Activated CD8-positive, alpha-beta memory T cell treated with anti-CD3 and anti-CD28 coated beads for 1 hour (primary cell): ENCODE data around the gene ERO1B.
"Not testable (repeated sequence)": the region's sequence is repeated elsewhere in the genome, so short reads cannot be mapped to it uniquely, and the experiment has no call there.

Source experiments
- DNase-seq, 2 donors: peaks; one replicate each; pipeline ENCODE4 v3.0.0-alpha.2; 2020; ENCODE audit warnings: low read depth in 1 of 2; ENCODE audit errors: extremely low read depth in 1 of 2

ERO1B gene

DNA sequence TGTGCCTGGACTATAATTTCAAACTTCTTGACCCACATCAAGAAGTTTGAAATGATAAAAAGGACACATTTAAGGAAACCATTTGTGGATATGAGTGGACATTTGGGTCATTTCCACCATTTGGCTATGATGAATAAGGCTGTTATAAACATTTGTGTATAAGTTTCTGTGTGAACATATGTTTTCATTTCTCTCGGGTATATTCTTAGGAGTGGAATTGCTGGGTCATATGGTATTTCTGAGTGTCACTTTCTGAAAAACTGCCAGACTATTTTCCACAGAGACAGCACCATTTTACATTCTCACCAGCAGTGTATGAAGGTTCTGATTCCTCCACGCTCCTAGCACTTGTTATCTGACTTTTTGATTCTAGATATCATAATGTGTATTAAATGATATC, 88.6 kb downstream of the ERO1B start:
- DNase-seq = no peak

DNA sequence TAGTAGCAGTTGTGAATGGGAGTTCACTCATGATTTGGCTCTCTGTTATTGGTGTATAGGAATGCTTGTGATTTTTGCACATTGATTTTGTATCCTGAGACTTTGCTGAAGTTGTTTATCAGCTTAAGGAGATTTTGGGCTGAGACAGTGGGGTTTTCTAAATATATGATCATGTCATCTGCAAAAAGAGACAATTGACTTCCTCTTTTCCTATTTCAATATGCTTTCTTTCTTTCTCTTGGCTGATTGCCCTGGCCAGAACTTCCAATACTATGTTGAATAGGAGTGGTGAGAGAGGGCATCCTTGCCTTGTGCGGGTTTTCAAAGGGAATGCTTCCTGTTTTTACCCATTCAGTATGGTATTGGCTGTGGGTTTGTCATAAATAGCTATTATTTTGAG, 93.7 kb downstream of the ERO1B start:
- not testable (repeated sequence) for DNase-seq

DNA sequence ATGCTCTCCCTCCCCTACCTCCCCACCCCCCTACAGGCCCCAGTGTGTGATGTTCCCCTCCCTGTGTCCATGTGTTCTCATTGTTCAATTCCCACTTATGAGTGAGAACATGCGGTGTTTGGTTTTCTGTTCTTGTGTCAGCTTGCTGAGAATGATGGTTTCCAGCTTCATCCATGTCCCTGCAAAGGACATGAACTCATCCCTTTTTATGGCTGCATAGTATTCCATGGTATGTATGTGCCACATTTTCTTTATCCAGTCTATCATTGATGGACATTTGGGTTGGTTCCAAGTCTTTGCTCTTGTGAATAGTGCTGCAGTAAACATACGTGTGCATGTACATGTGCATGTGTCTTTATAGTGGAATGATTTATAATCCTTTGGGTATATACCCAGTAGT, 95.3 kb downstream of the ERO1B start:
- not testable (repeated sequence) for DNase-seq

DNA sequence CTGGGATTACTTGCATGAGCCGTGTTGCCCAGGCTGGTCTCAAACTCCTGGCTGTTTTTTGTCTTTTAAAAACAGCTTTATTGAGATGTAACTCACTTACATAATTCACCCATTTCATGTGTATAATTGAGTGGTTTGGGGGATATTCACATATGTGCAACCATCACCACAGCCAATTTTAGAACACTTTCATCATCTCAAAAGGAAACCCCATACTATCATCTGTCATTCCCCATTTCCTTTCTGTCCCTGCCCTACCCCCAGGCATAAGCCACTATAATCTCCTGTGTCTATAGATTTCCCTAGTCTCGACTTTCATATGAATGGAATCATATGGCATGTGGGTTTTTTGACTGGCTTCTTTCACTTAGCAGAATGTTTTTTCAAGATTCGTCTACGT, 96.1 kb downstream of the ERO1B start:
- no peak for DNase-seq

DNA sequence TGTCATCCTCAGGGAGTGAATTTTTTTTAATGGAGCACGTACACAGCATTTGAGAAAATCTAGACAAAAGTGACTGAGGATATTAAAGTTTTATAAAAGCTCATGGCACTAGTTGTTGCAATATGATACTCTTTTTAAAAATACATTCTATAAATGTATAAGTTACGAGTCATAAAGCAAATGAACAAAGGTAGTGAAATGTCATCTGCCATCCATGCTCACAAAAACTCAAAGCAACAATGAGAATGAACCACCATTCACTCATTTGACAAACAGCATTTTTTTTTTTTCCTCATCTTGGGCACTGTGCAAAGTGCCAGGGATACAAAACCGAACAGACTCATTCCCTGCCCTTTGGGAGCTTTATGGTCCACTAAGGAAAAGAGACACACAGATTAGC, 100.7 kb downstream of the ERO1B start:
- DNase-seq = no peak

DNA sequence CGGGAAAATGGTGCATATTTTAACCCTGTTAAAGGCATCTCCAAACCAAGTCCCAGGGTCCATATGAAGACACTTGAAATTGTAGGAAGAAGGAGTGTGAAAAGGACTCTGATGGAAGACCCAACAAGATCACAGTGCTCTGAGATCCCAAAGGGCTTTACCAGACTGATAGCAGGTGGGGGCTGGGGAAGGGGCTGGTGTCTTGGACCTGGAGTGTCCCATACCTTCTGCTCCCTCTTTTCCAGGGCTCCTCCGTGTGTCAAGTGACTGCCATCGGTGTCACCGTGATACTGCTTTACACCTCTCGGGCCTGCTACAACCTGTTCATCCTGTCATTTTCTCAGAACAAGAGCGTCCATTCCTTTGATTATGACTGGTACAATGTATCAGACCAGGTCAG, 102.1 kb downstream of the ERO1B start:
- no peak for DNase-seq

DNA sequence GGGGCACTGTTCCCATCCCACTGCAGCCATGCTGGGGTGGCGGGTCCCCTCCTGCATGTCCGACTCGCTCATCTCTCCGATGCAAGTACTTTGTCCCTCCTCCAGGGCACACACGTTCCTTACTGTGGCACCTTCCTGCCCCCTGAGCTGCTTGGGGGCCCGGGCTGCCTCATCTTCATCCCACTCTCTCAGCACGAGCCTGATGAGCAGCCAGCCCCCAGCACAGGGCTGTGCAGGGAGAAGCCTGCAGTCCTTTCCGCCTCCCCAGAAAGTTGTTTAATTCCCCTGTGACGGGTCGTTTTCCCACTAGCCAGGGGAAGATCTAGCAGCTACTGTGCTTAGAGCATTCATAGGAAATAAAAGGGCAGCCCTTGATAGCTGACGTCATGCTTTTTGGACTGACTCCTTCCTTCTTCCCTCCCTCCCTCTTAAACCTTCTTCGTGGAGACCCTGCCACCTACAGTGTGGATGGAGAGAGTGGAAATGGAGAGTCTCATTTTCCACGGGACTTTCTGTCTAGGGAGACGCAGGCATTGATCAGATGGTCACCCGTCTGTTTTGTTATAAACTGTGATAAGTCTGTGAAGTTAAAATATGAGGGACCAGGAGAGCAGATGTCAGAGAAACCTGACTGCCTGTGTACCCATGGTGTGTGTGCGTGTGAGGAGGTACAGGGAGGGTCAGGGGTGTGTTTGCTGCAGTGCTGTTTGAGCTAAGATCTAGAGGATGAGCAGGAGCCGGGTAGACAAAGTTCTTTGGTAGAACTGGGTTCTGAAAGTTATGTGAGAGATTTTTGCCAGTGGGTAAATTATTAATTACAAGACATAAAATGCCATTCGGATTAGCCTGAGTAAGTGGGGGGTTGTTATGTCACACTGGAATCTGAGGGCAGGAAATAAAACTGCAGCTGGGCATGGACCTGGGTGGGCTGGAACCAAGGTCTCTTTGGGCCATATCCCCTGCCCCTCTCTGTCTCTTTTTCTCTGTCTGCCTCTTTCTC, 105.1 kb downstream of the ERO1B start:
- no peak for DNase-seq

DNA sequence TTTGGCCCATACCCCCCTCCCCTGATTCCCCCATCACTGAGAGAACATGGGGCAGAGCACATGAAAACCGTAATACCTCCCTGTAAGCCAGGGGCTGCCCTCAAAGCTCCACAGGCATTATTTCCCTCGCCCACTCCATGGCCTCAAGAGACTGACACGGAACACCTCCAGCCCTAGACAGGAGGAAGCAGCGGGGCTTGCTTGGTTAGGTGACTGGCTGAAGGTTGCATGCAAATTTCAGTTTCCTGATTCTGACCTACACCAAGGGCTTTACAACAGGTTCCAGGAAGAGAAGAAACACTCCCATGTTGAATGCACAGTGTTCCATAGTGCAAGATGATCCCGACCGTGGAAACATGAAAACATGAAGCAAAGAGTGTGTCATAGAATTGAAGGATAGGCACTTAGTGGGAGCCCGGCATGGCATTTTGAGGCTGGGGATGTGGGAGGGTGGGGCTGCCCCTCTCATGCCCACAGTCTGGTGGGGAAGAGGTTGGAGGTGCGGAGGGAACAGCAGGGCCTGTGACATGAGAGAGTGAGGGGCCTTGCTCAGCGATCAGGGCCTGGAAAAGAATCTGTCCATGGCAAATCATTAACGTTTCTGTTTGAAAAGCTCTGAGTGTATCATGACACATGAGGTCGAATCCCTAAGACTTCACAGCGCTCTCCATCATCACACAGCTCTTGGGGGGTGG, 106.0 kb downstream of the ERO1B start:
- DNase-seq = no peak

DNA sequence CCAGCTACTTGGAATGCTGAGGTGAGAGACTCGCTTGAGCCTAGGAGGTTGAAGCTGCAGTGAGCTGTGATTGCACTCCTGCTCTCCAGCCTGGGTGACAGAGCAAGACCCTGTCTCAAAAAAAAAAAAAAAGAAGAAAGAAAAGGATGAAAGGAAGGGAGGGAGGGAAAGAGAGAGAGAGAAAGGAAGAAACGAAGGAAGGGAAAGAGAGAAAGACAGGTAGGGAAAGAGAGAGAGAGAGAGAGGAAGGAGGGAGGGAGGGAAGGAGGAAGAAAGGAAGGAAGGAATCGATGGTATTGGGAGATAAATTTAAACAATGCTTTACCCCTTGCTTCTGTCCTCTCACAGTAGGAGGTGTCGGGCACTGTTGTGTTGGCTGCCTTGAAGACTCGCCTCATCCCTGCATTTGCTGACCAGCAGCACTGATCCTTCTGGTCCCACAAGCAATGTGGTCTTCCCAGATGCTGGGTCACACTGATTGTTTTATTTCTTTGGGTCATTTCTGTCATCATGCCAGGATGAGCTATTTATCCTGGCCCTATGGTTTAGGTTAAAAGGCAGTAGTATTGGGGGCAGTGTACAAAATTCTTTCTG, 108.5 kb downstream of the ERO1B start:
- no peak for DNase-seq

DNA sequence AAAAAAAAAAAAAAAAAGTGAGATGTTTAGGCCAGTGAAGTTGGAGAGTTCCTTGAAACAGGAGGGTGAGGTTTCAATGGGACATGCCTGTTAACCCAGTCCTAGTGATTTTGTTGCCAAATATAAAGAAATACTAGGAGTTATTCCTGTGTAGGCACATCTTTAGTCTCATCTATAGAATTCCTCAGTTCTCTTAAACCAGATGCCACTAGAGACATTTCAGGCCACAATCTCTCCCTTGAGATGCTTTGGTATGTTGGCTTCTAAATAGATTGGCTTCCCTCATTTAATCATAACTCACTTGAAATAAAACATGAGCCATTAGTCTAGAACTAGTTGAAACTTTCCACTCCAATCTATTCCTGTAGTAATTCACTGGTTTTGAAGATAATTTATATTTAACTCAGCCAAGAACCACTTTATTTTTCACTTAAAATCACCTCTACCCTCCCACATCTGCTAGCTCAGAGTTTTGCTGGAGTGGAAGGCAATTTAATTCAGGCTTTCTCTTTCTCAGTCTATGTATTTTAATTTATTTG, 109.6 kb downstream of the ERO1B start:
- no peak for DNase-seq

DNA sequence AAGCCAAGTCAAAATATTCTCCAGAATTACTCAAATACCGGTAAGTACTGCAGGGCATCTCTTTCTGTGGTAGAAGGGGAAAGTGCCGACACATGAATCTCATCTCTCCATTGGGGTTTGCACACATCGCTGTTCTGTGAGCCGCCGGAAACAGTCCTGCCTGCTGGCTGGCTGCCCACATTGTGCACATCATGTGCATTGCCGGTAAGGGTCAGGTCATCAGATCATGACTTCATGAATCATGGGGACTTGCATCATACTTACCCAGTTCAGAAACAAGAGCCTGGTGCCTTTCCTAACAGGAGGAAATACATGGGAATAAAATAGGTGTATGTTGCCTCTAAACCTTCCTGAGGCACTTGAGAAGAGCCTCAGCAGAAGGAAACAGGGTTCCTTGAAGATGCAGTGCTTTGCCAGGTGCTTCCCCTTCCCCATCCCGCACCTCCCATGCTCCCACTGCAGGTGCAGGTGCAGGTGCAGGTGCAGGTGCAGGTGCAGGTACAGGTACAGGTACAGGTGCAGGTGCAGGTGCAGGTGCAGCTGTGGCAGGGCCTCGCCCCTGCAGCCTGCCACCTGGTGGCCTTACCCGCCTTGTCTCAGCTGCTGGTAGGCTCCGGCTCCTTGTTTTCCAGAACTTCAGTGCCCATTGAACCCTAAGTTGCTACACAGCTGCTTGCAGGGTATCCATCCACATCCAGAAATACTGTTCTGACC, 112.9 kb downstream of the ERO1B start:
- DNase-seq = no peak

DNA sequence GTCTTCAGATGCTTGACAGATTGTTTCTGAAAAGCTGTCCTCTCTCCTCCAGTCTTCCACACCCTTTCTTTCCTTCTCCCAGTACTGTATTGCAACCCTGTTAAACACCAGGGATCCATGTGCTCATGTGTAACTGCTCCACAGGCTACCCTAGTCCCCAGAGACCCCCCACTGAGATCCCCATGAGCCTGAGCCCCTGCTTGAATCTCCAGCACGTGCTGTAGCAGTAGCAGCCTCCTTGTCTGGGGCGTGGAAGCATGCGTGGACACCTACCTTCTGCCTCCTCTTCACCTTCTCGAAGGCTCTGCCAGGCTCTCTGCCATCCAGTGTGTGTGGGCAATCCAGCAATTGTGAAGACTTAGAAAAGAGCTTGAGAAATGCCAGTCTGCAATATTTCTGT, 114.2 kb downstream of the ERO1B start:
- no peak for DNase-seq

DNA sequence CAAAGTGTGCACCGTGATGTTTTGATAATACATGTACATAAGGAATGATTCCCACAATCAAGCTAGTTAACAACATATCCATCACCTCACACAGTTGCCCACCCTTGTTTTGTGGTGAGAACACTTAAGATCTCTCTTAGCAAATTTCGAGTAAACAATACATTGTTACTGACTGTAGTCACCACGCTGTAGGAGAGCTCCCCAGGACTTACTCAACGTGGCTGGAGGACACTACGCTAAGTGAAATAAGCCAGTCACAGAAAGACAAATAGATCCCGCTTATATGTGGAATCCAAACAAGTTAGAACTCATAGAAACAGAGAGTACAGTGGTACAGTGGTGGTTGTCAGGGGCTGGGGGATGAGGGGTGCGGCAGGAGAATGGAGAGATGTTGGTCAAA, 114.6 kb downstream of the ERO1B start:
- no peak for DNase-seq

DNA sequence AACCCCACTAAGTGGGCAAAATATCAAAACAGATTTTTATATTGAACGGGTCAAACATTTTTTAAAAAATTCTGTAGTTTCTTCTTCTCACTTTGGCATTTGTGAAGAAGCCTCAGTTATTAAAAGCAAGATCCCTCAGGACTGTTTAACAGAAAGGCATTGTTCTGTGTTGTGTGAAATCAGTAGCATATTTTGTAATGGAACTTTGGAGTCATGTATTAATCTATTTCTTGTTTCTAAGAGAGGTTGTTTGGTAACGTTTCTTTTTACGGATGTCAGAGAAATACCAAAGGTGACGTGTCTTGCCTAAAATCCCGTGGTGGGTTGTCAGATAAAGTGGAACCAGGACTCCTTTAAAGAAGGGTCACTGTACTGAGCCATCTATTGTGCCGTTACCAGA, 115.7 kb downstream of the ERO1B start:
- DNase-seq = no peak
